HG02840 (cell line): ENCODE data around the gene GFPT2.
"Not testable (repeated sequence)": the region's sequence is repeated elsewhere in the genome, so short reads cannot be mapped to it uniquely, and the experiment has no call there.

Experiments
- ATAC-seq: cut with Tn5 transposase; IDR thresholded peaks from one replicate; pipeline ENCODE4 v1.9.1; 2021; ENCODE audit warnings: mild to moderate bottlenecking, moderate library complexity, moderate number of reproducible peaks; ENCODE audit not compliant: unreplicated experiment, low FRiP score

Gene GFPT2

GRCh38 chr5:180313677-180314505 is 39.2 kb downstream of the GFPT2 start:
- ATAC-seq = no peak

- ATAC-seq = no peak
Observed at GRCh38 chr5:180311216-180311615, 41.9 kb downstream of the GFPT2 start.

GRCh38 chr5:180306796-180307195 is 46.3 kb downstream of the GFPT2 start:
- no peak for ATAC-seq

GRCh38 chr5:180305481-180305880 is 47.7 kb downstream of the GFPT2 start:
- no peak for ATAC-seq

- ATAC-seq = no peak
Observed at GRCh38 chr5:180304431-180305375, 48.4 kb downstream of the GFPT2 start.

GRCh38 chr5:180304016-180304292 is 49.2 kb downstream of the GFPT2 start:
- ATAC-seq = no peak

GRCh38 chr5:180303226-180304015 is 49.7 kb downstream of the GFPT2 start:
- no peak for ATAC-seq

- no peak for ATAC-seq
Observed at GRCh38 chr5:180302256-180302655, 50.9 kb downstream of the GFPT2 start.

- no peak for ATAC-seq
Observed at GRCh38 chr5:180301253-180301652, 51.9 kb downstream of the GFPT2 start.

GRCh38 chr5:180299526-180299925 is 53.6 kb downstream of the GFPT2 start:
- ATAC-seq = no peak

GRCh38 chr5:180299014-180299413 is 54.1 kb downstream of the GFPT2 start:
- not testable (repeated sequence) for ATAC-seq

- ATAC-seq = no peak
Observed at GRCh38 chr5:180297587-180298282, 55.4 kb downstream of the GFPT2 start.

- no peak for ATAC-seq
Observed at GRCh38 chr5:180296771-180297170, 56.4 kb downstream of the GFPT2 start.

GRCh38 chr5:180294913-180295555 is 58.1 kb downstream of the GFPT2 start:
- ATAC-seq = no peak

- no peak for ATAC-seq
Observed at GRCh38 chr5:180294411-180294810, 58.7 kb downstream of the GFPT2 start.

GRCh38 chr5:180291943-180292831 is 60.9 kb downstream of the GFPT2 start, which contains the start of gene MAPK9:
TSS of gene MAPK9 (minus strand) at chr5:180292083. CDS start at chr5:180280561, 11,522 bp downstream.
- peak; percentile 80 for ATAC-seq

GRCh38 chr5:180291234-180291940 is 61.7 kb downstream of the GFPT2 start:
- ATAC-seq = peak; percentile 27
